ENCODE measurements around the gene PIM2. TPM values are rescaled to one million over a fixed set of nuclear protein-coding genes. Genes with fewer than 3 reads are reported as not detected.

PIM2 gene
- total and polyA plus RNA-seq, 9 of the 15 experiments (the other 6 are each of a cell fraction or from before 2014, with no cell fraction given), result 67.6 to 191 (median 108) TPM

- TF ChIP-seq CHD7 (IDR thresholded peaks at IDR 0.05; ENCODE audit: low read depth, low read length) (no peak), MECOM (CRISPR knock-in tag; IDR thresholded peaks at IDR 0.05) (no peak)
Observed at GRCh38 chrX:48890934-48891401, 27.9 kb downstream of the PIM2 start (continued).

Data from K562 (cell line).